Calu3 (cell line): ENCODE results near the gene NBDY. TPM values are rescaled to one million over a fixed set of nuclear protein-coding genes. Genes with fewer than 3 reads are reported as not detected.

Experiments
- BruUV-seq: library from RNA; stranded (reverse); fragments of 400-500 nt; replicated peaks from 2 replicates; lab custom pipeline; 2021; lab: Mats Ljungman, UMichigan
- CTCF ChIA-PET: fragments of 300-600 bp; sonication (Branson Sonifier 250); formaldehyde crosslinking; loops from one replicate; lab custom pipeline; 2022; ENCODE audit warnings: antibody characterized with exemption; lab: Charles Lee
- DNase-seq: peaks from one replicate; pipeline ENCODE4 v3.0.0; 2022
- H3K27ac Mint-ChIP-seq: one replicate; pipeline ENCODE4 v1.8.0; 2022; ENCODE audit warnings: mixed read lengths; ENCODE audit not compliant: unreplicated experiment
- H3K27me3 Mint-ChIP-seq: one replicate; pipeline ENCODE4 v1.8.0; 2022; ENCODE audit warnings: mixed read lengths; ENCODE audit not compliant: unreplicated experiment
- H3K36me3 Mint-ChIP-seq: one replicate; pipeline ENCODE4 v1.8.0; 2022; ENCODE audit warnings: mild to moderate bottlenecking, moderate library complexity, mixed read lengths; ENCODE audit not compliant: insufficient read depth, unreplicated experiment
- H3K4me1 Mint-ChIP-seq: one replicate; pipeline ENCODE4 v1.8.0; 2022; ENCODE audit warnings: mild to moderate bottlenecking, low read depth, mixed read lengths; ENCODE audit not compliant: unreplicated experiment
- H3K4me3 Mint-ChIP-seq: one replicate; pipeline ENCODE4 v1.8.0; 2022; ENCODE audit warnings: mild to moderate bottlenecking, low read depth, moderate library complexity, mixed read lengths; ENCODE audit not compliant: unreplicated experiment
- H3K9me3 Mint-ChIP-seq: one replicate; pipeline ENCODE4 v1.8.0; 2022; ENCODE audit warnings: low read depth, mixed read lengths; ENCODE audit not compliant: unreplicated experiment
- intact Hi-C: fragments of 100-400 bp; cut with micrococcal nuclease; formaldehyde crosslinking; loops from one replicate; pipeline ENCODE4 v1.10.0; 2022; ENCODE audit not compliant: unreplicated experiment
- total RNA-seq: library from RNA; stranded (reverse); gene quantifications from 2 replicates; pipeline ENCODE4 v1.2.3, GENCODE V29; 2022
- TF ChIP-seq, protein P1 (sequence below): fragments of 200-600 bp; IDR thresholded peaks from one replicate; pipeline ENCODE4 v1.8.0; 2022; ENCODE audit warnings: antibody characterized with exemption; ENCODE audit not compliant: unreplicated experiment

Gene NBDY
- total RNA-seq, 1 experiment from 2014 or later: 57.1 TPM

DNA sequence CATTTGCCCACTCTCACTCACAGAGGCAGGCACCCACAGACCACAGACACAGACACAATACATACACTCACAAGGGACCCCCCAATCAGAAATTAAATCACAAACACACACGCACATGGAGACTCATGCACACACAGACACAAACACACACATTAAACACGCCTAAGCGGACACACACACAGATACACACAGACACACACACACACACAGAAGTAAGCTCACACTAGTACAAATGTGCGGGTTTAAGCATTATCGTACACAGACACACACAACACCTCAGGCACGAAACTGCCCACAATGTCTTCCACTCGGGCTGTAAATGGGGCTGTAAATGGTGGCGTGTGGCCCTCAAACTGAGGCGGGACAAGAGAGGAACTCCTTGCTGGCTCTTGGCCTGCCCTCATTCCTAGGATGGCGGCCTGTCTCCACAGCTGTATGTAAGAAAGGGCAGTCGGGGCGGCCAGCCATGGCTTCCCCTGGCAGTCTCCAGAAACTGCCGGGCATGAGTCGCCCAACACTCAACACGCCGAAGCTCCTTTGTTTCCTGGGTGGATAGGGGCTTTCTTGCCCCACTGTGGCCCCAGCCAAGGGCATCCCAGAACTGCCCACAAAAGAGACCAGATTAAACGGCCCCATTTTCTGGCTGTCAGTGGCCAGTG is 53.9 kb downstream of the NBDY start:
- no peaks in the 10 kb centered on the region for H3K4me1 Mint-ChIP-seq
- H3K36me3 Mint-ChIP-seq: peaks cover 4% of the 10 kb centered on the region
- H3K4me3 Mint-ChIP-seq: no peak overlapping the region
- TF ChIP-seq, protein P1, sequence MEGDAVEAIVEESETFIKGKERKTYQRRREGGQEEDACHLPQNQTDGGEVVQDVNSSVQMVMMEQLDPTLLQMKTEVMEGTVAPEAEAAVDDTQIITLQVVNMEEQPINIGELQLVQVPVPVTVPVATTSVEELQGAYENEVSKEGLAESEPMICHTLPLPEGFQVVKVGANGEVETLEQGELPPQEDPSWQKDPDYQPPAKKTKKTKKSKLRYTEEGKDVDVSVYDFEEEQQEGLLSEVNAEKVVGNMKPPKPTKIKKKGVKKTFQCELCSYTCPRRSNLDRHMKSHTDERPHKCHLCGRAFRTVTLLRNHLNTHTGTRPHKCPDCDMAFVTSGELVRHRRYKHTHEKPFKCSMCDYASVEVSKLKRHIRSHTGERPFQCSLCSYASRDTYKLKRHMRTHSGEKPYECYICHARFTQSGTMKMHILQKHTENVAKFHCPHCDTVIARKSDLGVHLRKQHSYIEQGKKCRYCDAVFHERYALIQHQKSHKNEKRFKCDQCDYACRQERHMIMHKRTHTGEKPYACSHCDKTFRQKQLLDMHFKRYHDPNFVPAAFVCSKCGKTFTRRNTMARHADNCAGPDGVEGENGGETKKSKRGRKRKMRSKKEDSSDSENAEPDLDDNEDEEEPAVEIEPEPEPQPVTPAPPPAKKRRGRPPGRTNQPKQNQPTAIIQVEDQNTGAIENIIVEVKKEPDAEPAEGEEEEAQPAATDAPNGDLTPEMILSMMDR: no peak
- H3K27ac Mint-ChIP-seq: no peak overlapping the region
- CTCF ChIA-PET: no interaction called here
- no peaks in the 10 kb centered on the region for H3K27me3 Mint-ChIP-seq
- no peak for DNase-seq
- H3K9me3 Mint-ChIP-seq: no peaks in the 10 kb centered on the region
- intact Hi-C loops: no loop called here
- BruUV-seq: no TSS peak

DNA sequence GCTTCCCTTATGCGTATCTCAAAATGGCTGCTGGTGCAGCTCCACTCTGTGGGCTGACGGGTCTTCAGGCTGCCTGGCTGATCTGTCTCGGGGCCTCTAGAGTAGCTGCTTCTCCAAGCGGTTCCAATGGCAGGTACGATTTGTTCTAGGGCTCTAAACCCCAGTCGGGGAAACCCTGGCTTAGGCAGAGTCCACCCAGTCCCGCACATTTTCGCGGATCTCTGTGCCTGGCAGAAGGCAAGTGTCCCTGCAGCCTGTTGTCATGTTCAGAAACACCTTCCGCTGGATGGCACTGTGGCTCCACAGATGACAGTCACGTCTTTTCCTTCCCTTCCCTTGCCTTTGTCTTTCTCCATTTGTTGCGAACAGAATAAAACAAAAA is 54.4 kb downstream of the NBDY start:
- TF ChIP-seq, protein P1: no peak
- no TSS peak for BruUV-seq
- no peak overlapping the region for H3K27ac Mint-ChIP-seq
- intact Hi-C loops: no loop called here
- no peaks in the 10 kb centered on the region for H3K9me3 Mint-ChIP-seq
- no peak overlapping the region for H3K4me3 Mint-ChIP-seq
- no peaks in the 10 kb centered on the region for H3K4me1 Mint-ChIP-seq
- H3K27me3 Mint-ChIP-seq: no peaks in the 10 kb centered on the region
- peaks cover 4% of the 10 kb centered on the region for H3K36me3 Mint-ChIP-seq
- CTCF ChIA-PET: no interaction called here
- DNase-seq: no peak

DNA sequence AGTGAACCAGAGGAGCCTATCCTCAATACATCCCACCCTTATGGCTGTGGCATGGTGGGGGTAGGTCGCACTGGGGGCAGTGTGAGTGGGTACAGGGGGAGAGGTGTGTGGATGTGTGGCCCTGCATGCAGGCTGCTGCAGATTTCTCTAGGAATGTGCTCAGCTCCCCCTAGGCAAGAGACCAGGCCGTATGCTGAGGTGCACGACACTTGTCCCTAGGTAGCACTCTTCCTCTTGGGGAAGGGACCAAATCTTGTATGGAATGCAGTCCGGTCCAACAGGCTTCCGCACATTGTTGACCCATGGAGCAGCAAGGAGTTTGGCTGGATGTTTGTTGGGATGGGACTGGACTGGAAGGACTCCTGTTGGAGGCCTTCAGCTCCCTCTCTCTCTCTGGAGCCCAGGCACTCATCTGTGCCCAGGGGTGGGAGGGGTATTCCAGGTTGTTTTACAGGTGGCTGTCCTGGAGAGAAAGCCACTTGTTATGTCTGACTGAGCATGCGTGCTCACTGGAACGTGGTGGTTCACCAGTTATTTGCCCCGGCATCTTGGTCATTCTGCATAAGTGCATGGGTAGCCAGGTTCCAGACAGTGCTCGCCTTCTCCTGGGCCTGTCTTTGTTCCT is 55.1 kb downstream of the NBDY start:
- CTCF ChIA-PET: no interaction called here
- DNase-seq: no peak
- no TSS peak for BruUV-seq
- peaks cover 4% of the 10 kb centered on the region for H3K36me3 Mint-ChIP-seq
- H3K27ac Mint-ChIP-seq: no peak overlapping the region
- intact Hi-C loops: no loop called here
- no peaks in the 10 kb centered on the region for H3K27me3 Mint-ChIP-seq
- H3K9me3 Mint-ChIP-seq: no peaks in the 10 kb centered on the region
- H3K4me1 Mint-ChIP-seq: no peaks in the 10 kb centered on the region
- H3K4me3 Mint-ChIP-seq: no peak overlapping the region
- TF ChIP-seq, protein P1: no peak

DNA sequence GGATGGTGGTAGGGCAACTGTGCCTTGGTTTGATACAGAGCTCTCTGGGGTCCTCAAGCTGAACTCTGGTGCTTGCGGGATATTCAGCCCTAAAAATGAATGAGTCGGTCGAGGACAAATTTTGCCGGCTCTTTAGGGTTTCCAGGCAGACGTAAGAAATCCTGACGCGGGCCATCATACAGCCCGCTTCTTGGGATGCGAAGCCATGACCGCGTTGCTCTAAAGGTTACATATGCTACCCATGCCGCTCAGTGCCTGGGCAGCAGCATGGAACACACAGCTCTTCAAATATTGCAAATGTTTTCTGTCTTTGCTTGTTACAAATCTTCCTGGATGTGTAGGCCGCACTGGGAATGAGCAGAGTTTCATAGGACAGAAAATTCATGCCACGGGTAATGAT is 55.6 kb downstream of the NBDY start:
- BruUV-seq: no TSS peak
- Mint-ChIP-seq H3K27me3 (no peaks in the 10 kb centered on the region), H3K4me1 (no peaks in the 10 kb centered on the region), H3K9me3 (no peaks in the 10 kb centered on the region), H3K4me3 (no peak overlapping the region), H3K27ac (no peak overlapping the region), H3K36me3 (peaks cover 4% of the 10 kb centered on the region)
- TF ChIP-seq, protein P1: no peak
- intact Hi-C loops: no loop called here
- CTCF ChIA-PET: no interaction called here
- DNase-seq: no peak
